ENCODE results near the gene SMARCA2.

SMARCA2 gene

GRCh38 chr9:2125906-2126305 lies 110.8 kb downstream of the SMARCA2 start:
- intact Hi-C loops (cut with DNase I; ENCODE audit: low total_unique reads), result loop anchor here (10.0 kb wide), 1 partner anchor 111 kb away; the partner anchor contains the start of gene SMARCA2
- Histone ChIP-seq H3K4me1 (peaks cover 0 to 97% (median 72%) of the 10 kb centered on the region in 4 donors), H3K27ac (peak overlapping the region; percentile 85 to 87), H3K36me3 (peaks cover 0 to 11% (median 7%) of the 10 kb centered on the region in 3 donors), H3K9me3 (no peaks in the 10 kb centered on the region), H3K27me3 (no peaks in the 10 kb centered on the region), H3K4me3 (peak overlapping the region; percentile 27 to 28)
- TF ChIP-seq, protein P1, sequence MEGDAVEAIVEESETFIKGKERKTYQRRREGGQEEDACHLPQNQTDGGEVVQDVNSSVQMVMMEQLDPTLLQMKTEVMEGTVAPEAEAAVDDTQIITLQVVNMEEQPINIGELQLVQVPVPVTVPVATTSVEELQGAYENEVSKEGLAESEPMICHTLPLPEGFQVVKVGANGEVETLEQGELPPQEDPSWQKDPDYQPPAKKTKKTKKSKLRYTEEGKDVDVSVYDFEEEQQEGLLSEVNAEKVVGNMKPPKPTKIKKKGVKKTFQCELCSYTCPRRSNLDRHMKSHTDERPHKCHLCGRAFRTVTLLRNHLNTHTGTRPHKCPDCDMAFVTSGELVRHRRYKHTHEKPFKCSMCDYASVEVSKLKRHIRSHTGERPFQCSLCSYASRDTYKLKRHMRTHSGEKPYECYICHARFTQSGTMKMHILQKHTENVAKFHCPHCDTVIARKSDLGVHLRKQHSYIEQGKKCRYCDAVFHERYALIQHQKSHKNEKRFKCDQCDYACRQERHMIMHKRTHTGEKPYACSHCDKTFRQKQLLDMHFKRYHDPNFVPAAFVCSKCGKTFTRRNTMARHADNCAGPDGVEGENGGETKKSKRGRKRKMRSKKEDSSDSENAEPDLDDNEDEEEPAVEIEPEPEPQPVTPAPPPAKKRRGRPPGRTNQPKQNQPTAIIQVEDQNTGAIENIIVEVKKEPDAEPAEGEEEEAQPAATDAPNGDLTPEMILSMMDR (IDR thresholded peaks at IDR 0.05), result no peak
- no peak for DNase-seq

DNA sequence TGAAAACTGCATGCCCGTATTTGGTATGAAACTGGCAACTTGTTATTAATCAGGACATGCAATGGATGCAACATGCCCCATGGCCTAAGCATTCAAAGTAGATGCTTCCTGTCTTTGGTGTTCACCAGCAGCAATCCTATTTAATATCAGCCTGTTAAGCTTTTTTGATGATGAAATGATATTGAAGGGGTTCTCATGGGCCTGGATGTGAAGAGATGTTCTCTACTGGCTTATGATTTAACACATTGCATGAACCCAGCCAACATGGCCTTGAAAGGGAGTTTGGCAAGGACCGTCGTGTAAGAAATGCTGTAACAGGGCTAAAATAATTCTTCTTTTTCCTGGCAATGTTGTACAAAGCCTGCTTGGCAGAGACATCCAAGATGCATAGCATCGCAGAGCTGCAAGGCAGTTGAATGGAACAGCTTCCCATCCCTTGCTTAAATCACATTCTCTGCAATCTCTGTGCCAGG lies 111.2 kb downstream of the SMARCA2 start:
- Histone ChIP-seq H3K4me3 (peak overlapping the region; percentile 27 to 28), H3K9me3 (no peaks in the 10 kb centered on the region), H3K4me1 (peaks cover 0 to 94% (median 70%) of the 10 kb centered on the region in 4 donors), H3K27ac (peak overlapping the region; percentile 85 to 87), H3K27me3 (no peaks in the 10 kb centered on the region), H3K36me3 (peaks cover 0 to 11% (median 7%) of the 10 kb centered on the region in 3 donors)
- TF ChIP-seq, protein P1 (IDR thresholded peaks at IDR 0.05), result no peak
- intact Hi-C loops (cut with DNase I; ENCODE audit: low total_unique reads), result loop anchor here (10.0 kb wide), 1 partner anchor 112 kb away; the partner anchor contains the start of gene SMARCA2
- peak; percentile 58 to 78 for DNase-seq

DNA sequence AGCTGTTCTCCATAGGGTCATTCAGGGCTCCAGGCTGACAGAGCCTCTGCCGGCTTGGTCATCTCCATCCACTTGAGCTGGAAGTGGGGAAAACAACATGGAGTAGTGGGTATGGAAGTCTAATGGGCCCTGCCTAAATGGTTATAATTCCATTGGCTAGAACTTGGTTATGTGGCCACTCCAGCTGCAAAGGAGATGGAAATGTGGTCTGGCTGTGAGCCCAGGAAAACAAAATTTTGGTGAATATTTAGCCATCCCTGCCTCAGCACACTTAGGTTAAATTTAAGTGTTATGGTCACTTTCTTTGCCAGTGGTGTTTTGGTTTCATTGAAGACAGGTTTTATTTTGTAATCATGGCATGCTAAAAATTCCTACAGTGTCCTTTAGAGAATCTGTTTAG lies 112.3 kb downstream of the SMARCA2 start:
- H3K9me3 ChIP-seq, result no peaks in the 10 kb centered on the region
- intact Hi-C loops (cut with DNase I; ENCODE audit: low total_unique reads), result loop anchor here (10.0 kb wide), 1 partner anchor 113 kb away; the partner anchor contains the start of gene SMARCA2
- H3K27ac ChIP-seq, result peak overlapping the region; percentile 85 to 87
- H3K4me3 ChIP-seq, result no peak overlapping the region
- TF ChIP-seq, protein P1 (IDR thresholded peaks at IDR 0.05), result no peak
- peaks cover 0 to 91% (median 65%) of the 10 kb centered on the region in 4 donors for H3K4me1 ChIP-seq
- no peak for DNase-seq
- no peaks in the 10 kb centered on the region for H3K27me3 ChIP-seq
- peaks cover 0 to 11% (median 7%) of the 10 kb centered on the region in 3 donors for H3K36me3 ChIP-seq

DNA sequence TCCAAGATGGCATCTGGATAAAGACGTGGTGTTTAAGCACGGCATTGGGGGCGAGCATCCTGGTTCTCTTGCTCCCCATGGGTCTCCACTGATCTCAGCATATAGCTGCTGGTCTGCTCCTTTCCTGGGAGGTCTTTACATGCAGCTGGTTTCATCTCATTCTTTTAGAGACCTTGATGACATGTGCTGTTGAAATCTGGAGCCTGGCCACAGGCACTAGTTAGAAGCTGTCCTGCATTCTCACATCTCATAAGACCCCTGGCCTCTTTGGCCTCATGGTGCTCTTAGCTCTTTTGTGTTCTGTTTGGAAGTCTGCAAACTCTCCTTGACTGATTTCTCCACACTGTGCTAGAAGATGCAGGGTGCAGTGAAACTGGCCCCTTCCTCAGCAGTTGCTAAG lies 113.0 kb downstream of the SMARCA2 start:
- intact Hi-C loops (cut with DNase I; ENCODE audit: low total_unique reads), result loop anchor here (10.0 kb wide), 1 partner anchor 113 kb away; the partner anchor contains the start of gene SMARCA2
- Histone ChIP-seq H3K27me3 (no peaks in the 10 kb centered on the region), H3K9me3 (no peaks in the 10 kb centered on the region), H3K36me3 (peaks cover 0 to 11% (median 7%) of the 10 kb centered on the region in 3 donors), H3K27ac (peak overlapping the region; percentile 85 to 87), H3K4me1 (peaks cover 0 to 91% (median 67%) of the 10 kb centered on the region in 4 donors), H3K4me3 (no peak overlapping the region)
- TF ChIP-seq, protein P1 (IDR thresholded peaks at IDR 0.05), result no peak
- DNase-seq, result no peak

DNA sequence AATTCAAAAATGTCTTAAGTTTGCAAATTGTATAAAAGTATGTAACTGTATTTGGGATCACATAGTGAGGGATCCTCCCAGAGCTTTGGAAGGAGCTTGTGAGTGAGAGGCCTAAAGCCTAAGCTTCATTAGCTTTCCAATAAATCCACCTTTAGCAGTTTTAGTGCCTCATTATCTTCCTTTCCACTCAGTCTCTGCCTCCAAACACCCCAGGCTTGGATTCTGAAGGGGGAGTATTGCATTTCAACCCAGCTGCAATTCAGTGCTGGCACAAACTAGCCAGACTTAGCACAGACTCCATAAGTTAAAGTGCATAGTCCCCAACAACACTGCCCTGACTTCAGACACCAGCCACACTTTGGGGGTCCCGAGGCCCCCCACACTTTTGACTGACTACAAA lies 113.5 kb downstream of the SMARCA2 start:
- no peak overlapping the region for H3K4me3 ChIP-seq
- H3K9me3 ChIP-seq, result no peaks in the 10 kb centered on the region
- H3K36me3 ChIP-seq, result peaks cover 0 to 8% (median 4%) of the 10 kb centered on the region in 3 donors
- DNase-seq, result no peak
- H3K27ac ChIP-seq, result peak overlapping the region; percentile 85 to 87
- peaks cover 0 to 88% (median 64%) of the 10 kb centered on the region in 4 donors for H3K4me1 ChIP-seq
- TF ChIP-seq, protein P1 (IDR thresholded peaks at IDR 0.05), result no peak
- no peaks in the 10 kb centered on the region for H3K27me3 ChIP-seq
- intact Hi-C loops (cut with DNase I; ENCODE audit: low total_unique reads), result loop anchor here (10.0 kb wide), 1 partner anchor 114 kb away; the partner anchor contains the start of gene SMARCA2
